NCI-H510A treated with DMSO at 0.1 percent for 48 hours (cell line): ENCODE measurements around the gene PSD.
A peak's percentile ranks its signal among the peaks of the same experiment; 100 is the strongest.

Source experiments
- DNase-seq: peaks from one replicate; lab custom pipeline; 2025; lab: John Stamatoyannopoulos, UW

Gene PSD

GRCh38 chr10:102438374-102438773 is 19.8 kb upstream of the PSD start:
- no peak for DNase-seq

DNA sequence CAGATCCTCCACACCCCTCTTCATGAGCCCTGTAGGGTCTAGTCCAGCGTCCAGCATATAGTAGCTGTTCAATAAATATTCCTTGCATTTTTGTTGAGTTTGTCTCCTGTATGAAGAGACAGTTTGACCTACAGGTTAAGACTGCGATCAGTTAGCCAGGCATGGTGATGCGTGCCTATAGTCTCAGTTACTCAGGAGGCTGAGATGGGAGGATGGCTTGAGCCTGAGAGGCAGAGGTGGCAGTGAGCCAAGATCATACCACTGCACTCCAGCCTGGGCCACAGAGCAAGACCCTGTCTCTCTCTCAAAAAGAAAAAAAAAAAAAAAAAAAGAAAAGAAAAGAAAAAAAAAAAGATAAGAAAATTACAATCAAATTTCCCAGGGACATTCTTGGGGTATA is 18.9 kb upstream of the PSD start:
- no peak for DNase-seq

- no peak for DNase-seq
Measured at GRCh38 chr10:102436312-102436711, 17.7 kb upstream of the PSD start.

GRCh38 chr10:102435529-102436233 is 17.1 kb upstream of the PSD start:
- no peak for DNase-seq

DNA sequence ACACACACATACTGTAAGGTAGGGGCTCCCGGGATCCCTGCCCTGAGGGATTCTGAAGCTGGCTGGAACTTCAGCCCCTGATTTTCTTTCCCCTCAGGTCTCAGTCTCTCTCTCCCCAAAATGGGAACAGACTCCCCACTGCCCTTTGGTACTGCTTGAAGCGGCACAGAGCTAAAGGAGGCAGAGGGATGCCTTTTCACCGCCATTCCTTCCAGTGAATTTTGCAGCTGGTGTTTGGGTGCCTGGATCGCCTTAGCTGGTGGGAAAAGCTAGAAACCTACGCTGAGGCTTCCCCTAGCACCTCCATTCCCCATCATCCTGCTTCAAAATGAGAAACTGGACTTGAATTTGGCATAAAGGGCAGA is 16.5 kb upstream of the PSD start:
- no peak for DNase-seq

DNA sequence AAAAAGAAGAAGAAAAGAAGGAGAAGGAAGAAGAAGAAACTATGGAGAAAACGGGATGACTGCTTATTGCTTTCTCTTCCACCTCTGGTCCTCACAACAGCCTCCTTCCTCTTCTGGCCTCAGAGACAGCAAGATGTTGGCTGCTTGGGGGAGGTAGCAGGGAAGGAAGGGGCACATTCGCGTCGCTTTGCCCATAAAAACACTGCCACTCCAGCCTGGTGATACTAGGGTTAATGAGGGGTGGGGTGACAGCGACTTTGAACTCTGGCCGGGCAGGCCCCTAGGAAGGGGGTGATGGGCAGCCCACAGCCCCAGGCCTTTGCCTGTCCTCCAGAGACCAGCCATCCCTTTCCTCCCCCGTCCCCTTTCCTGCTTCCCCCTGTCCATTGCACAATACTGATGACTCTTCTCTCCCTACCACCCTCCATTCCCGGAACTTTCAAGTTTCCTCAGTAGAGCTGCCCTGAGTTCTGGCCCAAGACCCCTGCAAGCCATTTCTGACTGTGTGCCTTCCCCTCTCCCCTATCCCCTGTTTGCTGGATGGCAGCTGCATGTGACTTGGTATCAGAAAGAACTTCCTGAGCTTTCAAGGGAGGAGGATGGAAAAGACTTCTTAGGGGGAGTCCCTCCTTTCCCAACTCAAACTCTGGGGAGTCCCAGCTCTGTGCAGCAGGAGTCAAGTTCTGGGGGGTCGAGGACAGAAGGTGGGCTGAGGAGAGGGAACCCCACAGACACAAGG is 16.0 kb upstream of the PSD start:
- no peak for DNase-seq

GRCh38 chr10:102433619-102434046 is 15.0 kb upstream of the PSD start:
- no peak for DNase-seq

DNA sequence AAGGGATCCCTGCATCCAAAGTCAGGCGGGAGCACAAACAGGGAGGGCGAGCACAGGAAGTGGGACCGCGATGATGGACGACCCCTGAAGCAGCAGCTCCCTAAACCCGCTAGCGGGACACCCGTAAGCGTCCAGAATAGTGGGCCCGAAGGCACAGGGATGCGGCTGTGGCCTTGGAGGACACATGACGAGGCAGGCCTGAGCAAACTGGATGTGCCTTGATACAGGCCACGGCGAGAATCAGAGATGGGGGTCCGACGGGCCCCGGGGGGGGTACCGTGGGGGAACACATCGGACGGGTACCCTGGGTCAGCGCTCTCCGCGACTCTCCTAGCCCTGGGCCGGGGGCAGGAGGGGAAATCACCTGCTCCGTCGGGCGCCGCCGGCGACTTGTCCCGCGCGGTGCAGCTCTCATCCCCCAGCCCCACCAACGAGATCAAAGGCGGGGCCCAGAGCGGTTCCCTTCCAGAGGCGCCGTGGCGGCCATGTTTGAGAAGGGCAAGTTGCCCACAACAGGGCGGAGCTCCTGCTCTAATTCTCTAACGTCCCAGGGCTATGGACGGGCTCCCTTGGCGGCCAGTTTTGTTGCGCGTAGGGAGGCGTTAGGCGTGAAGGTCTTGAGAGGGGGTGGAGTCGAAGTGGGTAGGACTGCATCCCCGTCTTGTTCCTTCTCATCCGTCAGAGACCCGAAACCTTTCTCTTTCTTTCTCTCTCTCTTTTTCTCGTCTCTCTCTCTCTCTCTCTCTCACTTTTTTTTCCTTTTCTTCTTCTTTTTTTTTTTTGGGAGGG is 13.8 kb upstream of the PSD start, which contains the start of gene CUEDC2:
Gene CUEDC2, minus strand, starts transcription at position 413 of the 789 bp plus-strand sequence. CDS start 7,386 bp downstream, outside the sequence.
- DNase-seq, result peak; percentile 92

DNA sequence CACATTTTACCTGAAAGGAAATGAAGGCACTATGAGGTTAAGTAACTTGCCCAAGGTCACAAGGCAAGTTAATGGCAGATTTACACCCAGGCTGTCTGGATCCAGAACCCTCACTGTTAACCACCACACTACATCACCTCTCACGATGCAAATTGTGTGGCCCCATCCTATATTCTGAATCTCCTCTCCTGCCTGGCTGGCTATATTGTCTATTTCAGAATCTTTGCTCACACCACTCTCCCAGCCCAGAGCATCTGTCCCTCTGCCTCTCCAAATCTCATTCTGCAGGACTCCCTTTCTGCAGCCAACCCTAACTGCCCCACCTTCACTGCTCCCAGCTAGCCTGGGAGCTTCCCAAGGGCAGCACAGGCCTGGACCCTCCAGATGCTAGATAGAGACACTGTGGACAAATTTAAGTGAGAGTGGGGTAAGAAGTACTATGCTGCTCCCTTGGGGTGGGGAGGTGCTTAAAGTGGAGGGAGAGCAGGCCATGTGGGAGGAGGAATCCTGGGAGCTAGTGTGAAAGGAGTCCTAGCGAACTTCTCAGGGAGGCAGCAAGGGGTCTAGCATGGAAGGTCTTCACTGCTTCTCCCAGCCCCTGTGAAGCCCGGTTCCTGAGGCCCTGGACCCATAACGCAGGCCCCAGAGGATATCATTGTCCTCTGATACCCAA is 13.0 kb upstream of the PSD start:
- DNase-seq, result peak; percentile 41

DNA sequence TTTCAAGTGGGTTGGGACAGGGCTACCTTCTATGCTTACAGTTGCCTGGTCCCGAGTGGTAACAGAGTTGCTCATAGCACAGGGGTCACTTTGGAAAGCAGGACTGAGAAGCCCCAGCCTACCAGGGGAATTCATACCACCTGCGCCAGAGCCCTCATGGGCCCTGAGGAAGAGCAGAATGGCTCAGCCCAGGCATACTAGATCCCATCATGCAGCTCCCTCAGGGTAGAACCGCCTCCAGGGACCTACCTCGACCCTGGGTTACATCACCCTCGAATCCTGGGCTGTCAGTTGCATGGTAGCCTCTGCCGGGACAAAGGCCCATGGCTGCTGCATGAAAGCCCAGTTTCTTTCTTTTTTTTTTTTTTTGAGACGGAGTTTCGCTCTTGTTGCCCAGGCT is 10.9 kb upstream of the PSD start:
- no peak for DNase-seq

- no peak for DNase-seq
Measured at GRCh38 chr10:102426803-102427287, 8.3 kb upstream of the PSD start.

GRCh38 chr10:102425444-102425843 is 6.9 kb upstream of the PSD start:
- DNase-seq, result no peak

DNA sequence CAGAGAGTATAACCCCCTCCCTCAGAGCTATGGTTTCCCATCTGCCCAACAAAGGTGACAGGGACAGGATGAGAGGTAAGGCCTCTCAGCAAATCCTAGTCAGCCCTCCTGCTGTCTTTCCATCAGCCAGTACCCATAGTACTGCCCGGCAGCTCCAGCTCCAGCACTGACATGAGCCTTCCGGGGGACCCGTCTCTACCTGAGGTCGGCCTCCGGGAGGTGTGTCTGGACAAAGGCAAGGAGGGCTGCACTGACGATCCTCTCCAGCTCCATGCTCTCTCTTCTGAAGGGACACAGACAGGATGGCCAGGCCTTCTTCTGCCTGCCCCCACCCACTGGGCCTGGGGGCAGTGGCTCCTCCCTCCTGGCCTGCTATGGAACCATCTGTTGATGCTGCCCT is 6.3 kb upstream of the PSD start:
- DNase-seq, result no peak

GRCh38 chr10:102424145-102424544 is 5.6 kb upstream of the PSD start:
- DNase-seq, result no peak

DNA sequence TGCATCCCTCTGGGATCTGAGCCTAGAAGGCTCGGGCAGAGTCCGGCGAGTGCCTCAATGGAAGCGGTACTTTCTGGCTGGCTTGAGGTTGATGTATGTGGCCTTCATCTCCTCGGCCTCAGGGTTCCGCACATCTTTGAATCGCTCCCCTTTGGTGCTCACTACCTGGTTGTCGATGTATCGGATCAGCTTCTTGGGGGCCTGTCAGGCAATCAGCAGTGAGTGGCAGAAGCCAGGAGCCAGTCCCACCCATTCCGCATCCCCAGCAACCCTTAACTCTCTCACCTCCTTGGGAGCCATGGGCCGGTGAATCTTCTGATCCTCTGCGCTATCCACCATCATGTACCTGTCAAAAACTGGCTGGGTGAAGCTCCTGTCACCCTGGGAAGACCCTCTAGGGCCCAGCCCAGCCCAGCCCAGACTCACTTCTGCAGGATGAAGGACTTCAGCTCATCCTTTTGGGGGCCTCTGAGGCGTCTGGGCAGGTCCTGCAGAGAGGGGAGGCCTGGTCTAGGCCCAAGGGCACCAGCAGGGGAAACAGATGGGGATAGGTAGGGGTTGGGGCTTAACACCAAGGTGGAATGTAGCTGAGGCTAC is 4.9 kb upstream of the PSD start:
- DNase-seq, result no peak

- DNase-seq, result peak; percentile 44
Measured at GRCh38 chr10:102422545-102423129, 4.1 kb upstream of the PSD start.

GRCh38 chr10:102421757-102422512 is 3.4 kb upstream of the PSD start:
- no peak for DNase-seq

- no peak for DNase-seq
Measured at GRCh38 chr10:102421507-102421756, 2.8 kb upstream of the PSD start.

GRCh38 chr10:102420714-102421506 is 2.3 kb upstream of the PSD start, which contains the start of gene FBXL15:
TSS of gene FBXL15 (plus strand) at chr10:102420836. CDS start at chr10:102421130, 294 bp downstream.
- peak; percentile 99 for DNase-seq

GRCh38 chr10:102420181-102420713 is 1.7 kb upstream of the PSD start:
- DNase-seq, result no peak
